Muscle layer of duodenum (tissue), 2 donors: ENCODE results near the gene TET2.

Experiments
- H3K27ac ChIP-seq: one replicate; pipeline ENCODE4 v1.7.0; 2013; ENCODE audit warnings: mild to moderate bottlenecking, low read length
- H3K27me3 ChIP-seq: one replicate; pipeline ENCODE4 v1.7.0; 2013; ENCODE audit warnings: low read depth, mild to moderate bottlenecking, control low read depth, low read length
- H3K36me3 ChIP-seq, 2 donors: one replicate each; pipeline ENCODE4 v1.7.0; 2013; ENCODE audit warnings: low read length in 2 of 2, control low read depth in 1 of 2, mild to moderate bottlenecking in 1 of 2; ENCODE audit not compliant: insufficient read depth in 2 of 2, control insufficient read depth in 1 of 2
- H3K4me1 ChIP-seq, 2 donors: one replicate each; pipeline ENCODE4 v1.7.0; 2013; ENCODE audit warnings: low read length in 2 of 2, mild to moderate bottlenecking in 2 of 2, control low read depth in 1 of 2, moderate library complexity in 1 of 2; ENCODE audit not compliant: insufficient read depth in 2 of 2, control insufficient read depth in 1 of 2
- H3K4me3 ChIP-seq, 2 donors: one replicate each; pipeline ENCODE4 v1.7.0; 2013; ENCODE audit warnings: low read length in 2 of 2, low read depth in 1 of 2, mild to moderate bottlenecking in 1 of 2
- H3K9me3 ChIP-seq, 2 donors: one replicate each; pipeline ENCODE4 v1.7.0; 2013; ENCODE audit warnings: low read length in 2 of 2, control low read depth in 1 of 2, mild to moderate bottlenecking in 1 of 2; ENCODE audit not compliant: control insufficient read depth in 1 of 2
- donor health status: healthy.

Gene TET2

GRCh38 chr4:105146276-105147015, at the start of gene TET2:
Gene TET2, plus strand, starts transcription at chr4:105146876. Its CDS starts 87,067 bp downstream, at chr4:105233943.
- Histone ChIP-seq H3K27ac (peak within 1 kb of the TSS; percentile 96), H3K9me3 (no peaks in the 10 kb centered on the region), H3K27me3 (no peaks in the 10 kb centered on the region), H3K36me3 (no peaks in the 10 kb centered on the region), H3K4me3 (peak within 1 kb of the TSS; percentile 92 to 93), H3K4me1 (peaks cover 4 to 9% of the 10 kb centered on the region in 2 donors)

- Histone ChIP-seq H3K27ac (no peak overlapping the region), H3K36me3 (no peaks in the 10 kb centered on the region), H3K4me3 (no peak overlapping the region), H3K27me3 (no peaks in the 10 kb centered on the region), H3K4me1 (no peaks in the 10 kb centered on the region), H3K9me3 (peaks cover 0 to 4% of the 10 kb centered on the region in 2 donors)
Observed at GRCh38 chr4:105102016-105102415, 44.7 kb upstream of the TET2 start.

GRCh38 chr4:105106426-105106825, 40.2 kb upstream of the TET2 start:
- Histone ChIP-seq H3K27me3 (no peaks in the 10 kb centered on the region), H3K36me3 (no peaks in the 10 kb centered on the region), H3K27ac (no peak overlapping the region), H3K4me1 (no peaks in the 10 kb centered on the region), H3K4me3 (no peak overlapping the region), H3K9me3 (no peaks in the 10 kb centered on the region)

GRCh38 chr4:105107095-105107856, 39.4 kb upstream of the TET2 start:
- Histone ChIP-seq H3K9me3 (no peaks in the 10 kb centered on the region), H3K36me3 (no peaks in the 10 kb centered on the region), H3K4me3 (no peak overlapping the region), H3K27ac (no peak overlapping the region), H3K27me3 (no peaks in the 10 kb centered on the region), H3K4me1 (no peaks in the 10 kb centered on the region)

- Histone ChIP-seq H3K27me3 (no peaks in the 10 kb centered on the region), H3K27ac (no peak overlapping the region), H3K9me3 (no peaks in the 10 kb centered on the region), H3K4me3 (no peak overlapping the region), H3K4me1 (no peaks in the 10 kb centered on the region), H3K36me3 (no peaks in the 10 kb centered on the region)
Observed at GRCh38 chr4:105108971-105109370, 37.7 kb upstream of the TET2 start.

- Histone ChIP-seq H3K27me3 (no peaks in the 10 kb centered on the region), H3K27ac (no peak overlapping the region), H3K4me3 (no peak overlapping the region), H3K9me3 (no peaks in the 10 kb centered on the region), H3K4me1 (no peaks in the 10 kb centered on the region), H3K36me3 (no peaks in the 10 kb centered on the region)
Observed at GRCh38 chr4:105112274-105112673, 34.4 kb upstream of the TET2 start.

- H3K4me1 ChIP-seq = no peaks in the 10 kb centered on the region
Observed at GRCh38 chr4:105113800-105114199, 32.9 kb upstream of the TET2 start.

GRCh38 chr4:105116616-105117319, 29.9 kb upstream of the TET2 start:
- Histone ChIP-seq H3K27ac (no peak overlapping the region), H3K27me3 (no peaks in the 10 kb centered on the region), H3K4me3 (no peak overlapping the region), H3K36me3 (no peaks in the 10 kb centered on the region), H3K4me1 (no peaks in the 10 kb centered on the region), H3K9me3 (no peaks in the 10 kb centered on the region)

More at GRCh38 chr4:105113800-105114199, 32.9 kb upstream of the TET2 start:
- H3K9me3 ChIP-seq = no peaks in the 10 kb centered on the region
- no peaks in the 10 kb centered on the region for H3K27me3 ChIP-seq
- no peak overlapping the region for H3K27ac ChIP-seq
- H3K4me3 ChIP-seq = no peak overlapping the region
- H3K36me3 ChIP-seq = no peaks in the 10 kb centered on the region

GRCh38 chr4:105119356-105119755, 27.3 kb upstream of the TET2 start:
- Histone ChIP-seq H3K36me3 (no peaks in the 10 kb centered on the region), H3K27me3 (no peaks in the 10 kb centered on the region), H3K27ac (no peak overlapping the region), H3K9me3 (no peaks in the 10 kb centered on the region), H3K4me1 (no peaks in the 10 kb centered on the region), H3K4me3 (no peak overlapping the region)

- no peaks in the 10 kb centered on the region for H3K9me3 ChIP-seq
- no peaks in the 10 kb centered on the region for H3K27me3 ChIP-seq
- no peak overlapping the region for H3K27ac ChIP-seq
- H3K4me3 ChIP-seq = no peak overlapping the region
- no peaks in the 10 kb centered on the region for H3K36me3 ChIP-seq
- no peaks in the 10 kb centered on the region for H3K4me1 ChIP-seq
Observed at GRCh38 chr4:105120626-105121025, 26.1 kb upstream of the TET2 start.

- Histone ChIP-seq H3K4me3 (no peak overlapping the region), H3K4me1 (no peaks in the 10 kb centered on the region), H3K36me3 (no peaks in the 10 kb centered on the region), H3K27me3 (no peaks in the 10 kb centered on the region), H3K9me3 (no peaks in the 10 kb centered on the region), H3K27ac (no peak overlapping the region)
Observed at GRCh38 chr4:105122350-105122749, 24.3 kb upstream of the TET2 start.
